K562 (cell line): ENCODE results near the gene CC2D1A. TPM values are rescaled to one million over a fixed set of nuclear protein-coding genes. Genes with fewer than 3 reads are reported as not detected.
A peak's percentile ranks its signal among the peaks of the same experiment; 100 is the strongest.

Experiments used
- BRF1 ChIP-seq: IDR thresholded peaks from 3 replicates; pipeline ENCODE4 v1.6.1; 2011; ENCODE audit warnings: borderline replicate concordance, mild to moderate bottlenecking; ENCODE audit not compliant: insufficient read length; ENCODE audit errors: extremely low read depth
- CBFA2T2 ChIP-seq: fragments of 450-650 bp; conservative IDR thresholded peaks from 2 replicates; pipeline ENCODE4 v1.6.1; 2017; ENCODE audit warnings: mild to moderate bottlenecking
- CC2D1A ChIP-seq: fragments of 450-650 bp; IDR thresholded peaks from 2 replicates; pipeline ENCODE4 v1.6.1; 2017; ENCODE audit warnings: mild to moderate bottlenecking
- DDX20 ChIP-seq: fragments of 450-650 bp; IDR thresholded peaks from 2 replicates; pipeline ENCODE4 v1.6.1; 2016; ENCODE audit warnings: missing genetic modification characterization, low read depth, mild to moderate bottlenecking, missing compliant biosample characterization, moderate library complexity
- DNMT1 ChIP-seq: fragments of 450-650 bp; IDR thresholded peaks from 2 replicates; pipeline ENCODE4 v1.6.1; 2016; ENCODE audit warnings: antibody characterized with exemption, mild to moderate bottlenecking
- GTF2A2 ChIP-seq: IDR thresholded peaks from 2 replicates; pipeline ENCODE4 v1.6.1; 2016; ENCODE audit warnings: mild to moderate bottlenecking, missing genetic modification characterization, missing compliant biosample characterization
- HCFC1 ChIP-seq: IDR thresholded peaks from 2 replicates; pipeline ENCODE4 v1.6.1; 2012; ENCODE audit warnings: low read depth, low read length, improper control_type of control experiment
- HNRNPH1 ChIP-seq: fragments of 200-400 bp; formaldehyde crosslinking; optimal IDR thresholded peaks from 2 replicates; pipeline ENCODE3; 2017; ENCODE audit warnings: low read depth, mild to moderate bottlenecking, low read length, moderate library complexity
- HNRNPLL ChIP-seq: fragments of 200-400 bp; formaldehyde crosslinking; IDR thresholded peaks from 2 replicates; pipeline ENCODE4 v1.6.1; 2017; ENCODE audit warnings: low read length, low read depth, mild to moderate bottlenecking; ENCODE audit not compliant: poor library complexity, severe bottlenecking
- KHSRP ChIP-seq: fragments of 450-650 bp; IDR thresholded peaks from 2 replicates; pipeline ENCODE4 v1.6.1; 2017
- MAX ChIP-seq: sonication (generic); formaldehyde crosslinking; IDR thresholded peaks from 2 replicates; pipeline ENCODE4 v1.9.0; 2022; ENCODE audit warnings: mild to moderate bottlenecking, missing genetic modification reagents
- MYNN ChIP-seq, 2 experiments: sonication (generic); formaldehyde crosslinking in 1 of 2; IDR thresholded peaks; 2 replicates each; pipeline versions ENCODE4 v1.5.0 to v1.6.1; 2016 to 2020; ENCODE audit warnings: antibody characterized with exemption in 1 of 2, missing genetic modification reagents in 1 of 2
- RNF219 ChIP-seq: fragments of 250-450 bp; sonication (Bioruptor Pico); IDR thresholded peaks from 2 replicates; pipeline ENCODE4 v1.5.0; 2022; ENCODE audit warnings: mild to moderate bottlenecking
- SIN3B ChIP-seq: fragments of 450-650 bp; IDR thresholded peaks from 2 replicates; pipeline ENCODE4 v1.6.1; 2017; ENCODE audit warnings: low read depth, mild to moderate bottlenecking, moderate library complexity
- SMARCC2 ChIP-seq: fragments of 450-650 bp; IDR thresholded peaks from 2 replicates; pipeline ENCODE4 v1.6.1; 2017; ENCODE audit warnings: antibody characterized with exemption, moderate library complexity, mild to moderate bottlenecking, low read depth
- STAG1 ChIP-seq: sonication (generic); formaldehyde crosslinking; IDR thresholded peaks from 2 replicates; pipeline ENCODE4 v1.5.0; 2020; ENCODE audit warnings: missing genetic modification reagents, borderline replicate concordance
- TAL1 ChIP-seq: fragments of 450-650 bp; IDR thresholded peaks from 2 replicates; pipeline ENCODE4 v1.6.1; 2016; ENCODE audit warnings: mild to moderate bottlenecking
- TEAD4 ChIP-seq, 2 experiments: sonication (generic) in 1 of 2; formaldehyde crosslinking in 1 of 2; IDR thresholded peaks; 2 replicates each; pipeline versions ENCODE4 v1.6.1 to v1.8.0; 2012 to 2022; ENCODE audit warnings: borderline replicate concordance in 1 of 2, inconsistent platforms in 1 of 2, low read length in 1 of 2, mild to moderate bottlenecking in 1 of 2, missing genetic modification reagents in 1 of 2
- THRAP3 ChIP-seq: fragments of 450-650 bp; IDR thresholded peaks from 2 replicates; pipeline ENCODE4 v1.6.1; 2016; ENCODE audit warnings: mild to moderate bottlenecking, inconsistent platforms, borderline replicate concordance
- TRIM24 ChIP-seq, 2 experiments: fragments of 450-650 bp; IDR thresholded peaks; 2 replicates each; pipeline ENCODE4 v1.6.1; 2016
- ZC3H11A ChIP-seq: IDR thresholded peaks from 2 replicates; pipeline ENCODE4 v1.6.1; 2012; ENCODE audit warnings: low read depth, low read length, improper control_type of control experiment
- ZC3H4 ChIP-seq: sonication (generic); formaldehyde crosslinking; IDR thresholded peaks from 2 replicates; pipeline ENCODE4 v1.9.0; 2021; ENCODE audit warnings: missing genetic modification reagents, borderline replicate concordance
- ZNF134 ChIP-seq: fragments of 250-450 bp; sonication (Bioruptor Pico); conservative IDR thresholded peaks from 2 replicates; pipeline ENCODE4 v1.4.0; 2020
- ZNF232 ChIP-seq: sonication (generic); formaldehyde crosslinking; IDR thresholded peaks from 2 replicates; pipeline ENCODE4 v1.8.0; 2022; ENCODE audit warnings: mild to moderate bottlenecking, missing genetic modification reagents
- ZNF354B ChIP-seq: fragments of 250-450 bp; sonication (Bioruptor Pico); IDR thresholded peaks from 2 replicates; pipeline ENCODE4 v1.4.0; 2020
- polyA plus RNA-seq, 8 experiments: library from polyadenylated mRNA; depleted of rRNA in 4 of 8; stranded (reverse) in 5 of 8; unstranded in 3 of 8; fragments of >200 nt; fragmentation: Nextera tagmentation in 2 of 8; fragmentation: Illumina TruSeq in 1 of 8; extraction: Ambion mirVana in 2 of 8; extraction: Trizol in 1 of 8; gene quantifications; 2 replicates each; pipeline versions ENCODE4 v1.2.1 to v1.2.3, GENCODE V29; 2011 to 2014; ENCODE audit warnings: inconsistent platforms in 1 of 8, missing spikeins in 1 of 8
- total RNA-seq, 7 experiments: library from RNA; depleted of rRNA in 6 of 7; stranded (reverse); fragments of >200 nt in 6 of 7; fragmentation: Illumina TruSeq in 2 of 7; extraction: Trizol in 2 of 7; gene quantifications; 2 replicates each; pipeline versions ENCODE4 v1.2.1 to v1.2.3, GENCODE V29; 2011 to 2021; ENCODE audit warnings: low replicate concordance in 1 of 7
- TF ChIP-seq, protein P1 (sequence below): fragments of 450-650 bp; IDR thresholded peaks from 2 replicates; pipeline ENCODE4 v1.6.1; 2017; ENCODE audit warnings: antibody characterized with exemption

The CC2D1A gene
- total and polyA plus RNA-seq, 9 of the 15 experiments (the other 6 are each of a cell fraction or from before 2014, with no cell fraction given) = 0.32 to 31.0 (median 12.9) TPM

- TF ChIP-seq, protein P1, sequence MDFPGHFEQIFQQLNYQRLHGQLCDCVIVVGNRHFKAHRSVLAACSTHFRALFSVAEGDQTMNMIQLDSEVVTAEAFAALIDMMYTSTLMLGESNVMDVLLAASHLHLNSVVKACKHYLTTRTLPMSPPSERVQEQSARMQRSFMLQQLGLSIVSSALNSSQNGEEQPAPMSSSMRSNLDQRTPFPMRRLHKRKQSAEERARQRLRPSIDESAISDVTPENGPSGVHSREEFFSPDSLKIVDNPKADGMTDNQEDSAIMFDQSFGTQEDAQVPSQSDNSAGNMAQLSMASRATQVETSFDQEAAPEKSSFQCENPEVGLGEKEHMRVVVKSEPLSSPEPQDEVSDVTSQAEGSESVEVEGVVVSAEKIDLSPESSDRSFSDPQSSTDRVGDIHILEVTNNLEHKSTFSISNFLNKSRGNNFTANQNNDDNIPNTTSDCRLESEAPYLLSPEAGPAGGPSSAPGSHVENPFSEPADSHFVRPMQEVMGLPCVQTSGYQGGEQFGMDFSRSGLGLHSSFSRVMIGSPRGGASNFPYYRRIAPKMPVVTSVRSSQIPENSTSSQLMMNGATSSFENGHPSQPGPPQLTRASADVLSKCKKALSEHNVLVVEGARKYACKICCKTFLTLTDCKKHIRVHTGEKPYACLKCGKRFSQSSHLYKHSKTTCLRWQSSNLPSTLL = no peak
- no peak for TF ChIP-seq DNMT1
- TF ChIP-seq HNRNPLL = no peak
- no peak for TF ChIP-seq KHSRP
- no peak for TF ChIP-seq THRAP3
- no peak for TF ChIP-seq DDX20 (tag)
- peak; percentile 35 to 52; a peak in 2 of 4 replicates for TF ChIP-seq TRIM24 (IDR thresholded peaks at IDR 0.05)
- no peak for TF ChIP-seq TAL1
- TF ChIP-seq MYNN (IDR thresholded peaks at IDR 0.05) = peak; percentile 88; the same call in 1 of the 2 replicates
- no peak for TF ChIP-seq MYNN (CRISPR knock-in tag; IDR thresholded peaks at IDR 0.05)
- no peak for TF ChIP-seq ZNF232 (CRISPR knock-in tag)
- no peak for TF ChIP-seq ZNF354B (CRISPR knock-in tag)
- TF ChIP-seq HCFC1 = peak; percentile 58
- TF ChIP-seq BRF1 = no peak
- peak; percentile 99 for TF ChIP-seq STAG1
- TF ChIP-seq TEAD4 (IDR thresholded peaks at IDR 0.05; ENCODE audit: low read length) = no peak
- TF ChIP-seq TEAD4 (CRISPR knock-in tag; IDR thresholded peaks at IDR 0.05; ENCODE audit: borderline replicate concordance) = no peak
- TF ChIP-seq ZNF134 = no peak
- TF ChIP-seq ZC3H11A = peak; percentile 83; the same call in 1 of the 2 replicates
- TF ChIP-seq HNRNPH1 = no peak
- peak; percentile 37; the same call in 1 of the 2 replicates for TF ChIP-seq MAX (CRISPR knock-in tag)
- TF ChIP-seq SIN3B = peak; percentile 44; the same call in 1 of the 2 replicates
- TF ChIP-seq CC2D1A = peak; percentile 90; the same call in 1 of the 2 replicates
- no peak for TF ChIP-seq ZC3H4
- TF ChIP-seq CBFA2T2 = no peak
- TF ChIP-seq GTF2A2 = no peak
- TF ChIP-seq RNF219 = no peak
- TF ChIP-seq SMARCC2 = peak; percentile 54
Measured at GRCh38 chr19:13880059-13881043, 25.6 kb upstream of the CC2D1A start (continued).
